Gastrocnemius medialis (tissue), 4 donors: ENCODE data around the gene AGO3. TPM values are rescaled to one million over a fixed set of nuclear protein-coding genes. Genes with fewer than 3 reads are reported as not detected.

Experiments
- ATAC-seq, 2 donors: fragments of 150-250 bp; one replicate each; pipeline ENCODE4 v1.9.1; 2016
- DNase-seq, 2 donors: peaks; one replicate each; pipeline ENCODE4 v3.0.0-alpha.2; 2019
- H3K27ac ChIP-seq, 4 donors: fragments of 200-600 bp; sonication (generic); 1 replicate in 1 of 4; 2 replicates in 3 of 4; pipeline ENCODE4 v1.5.1; 2016 to 2018; ENCODE audit warnings: mild to moderate bottlenecking in 2 of 4, moderate library complexity in 1 of 4
- H3K27me3 ChIP-seq, 3 donors: fragments of 200-600 bp; sonication (generic) in 2 of 3; 1 replicate in 1 of 3; 2 replicates in 2 of 3; pipeline versions ENCODE4 v1.5.1 to v1.6.0; 2016 to 2019; ENCODE audit warnings: mild to moderate bottlenecking in 1 of 3, moderate library complexity in 1 of 3
- H3K36me3 ChIP-seq, 2 donors: fragments of 200-600 bp; sonication (generic) in 1 of 2; one replicate each; pipeline ENCODE4 v1.5.1; 2017 to 2018
- H3K4me1 ChIP-seq, 2 donors: fragments of 200-600 bp; sonication (generic) in 1 of 2; one replicate each; pipeline ENCODE4 v1.5.1; 2016 to 2017; ENCODE audit warnings: mild to moderate bottlenecking in 2 of 2
- H3K4me3 ChIP-seq, 4 donors: fragments of 200-600 bp; sonication (generic) in 3 of 4; 1 replicate in 1 of 4; 2 replicates in 3 of 4; pipeline ENCODE4 v1.5.1; 2016 to 2019; ENCODE audit warnings: mild to moderate bottlenecking in 2 of 4
- H3K9me3 ChIP-seq, 3 donors: fragments of 200-600 bp; sonication (generic) in 2 of 3; 1 replicate in 1 of 3; 2 replicates in 2 of 3; pipeline ENCODE4 v1.5.1; 2016 to 2019
- CTCF ChIP-seq, 5 experiments: fragments of 450-650 bp in 3 of 5; fragments of 200-600 bp in 2 of 5; sonication (generic) in 2 of 5; IDR thresholded peaks in 4 of 5; conservative IDR thresholded peaks in 1 of 5; 1 replicate in 4 of 5; 2 replicates in 1 of 5; pipeline ENCODE4 v1.5.1; 2016 to 2019; ENCODE audit warnings: antibody characterized with exemption in 5 of 5, mild to moderate bottlenecking in 3 of 5, moderate library complexity in 3 of 5
- POLR2A ChIP-seq, 2 donors: fragments of 450-650 bp; IDR thresholded peaks; one replicate each; pipeline ENCODE4 v1.6.1; 2017; ENCODE audit warnings: antibody characterized with exemption in 2 of 2, mild to moderate bottlenecking in 2 of 2, moderate library complexity in 2 of 2
- in situ Hi-C, 4 donors: fragments of 200-750 bp; cut with MboI; loops; one replicate each; pipeline versions ENCODE4 v1.15.0 to v1.8.0; 2017; ENCODE audit warnings: low sequenced_read_pairs in 4 of 4
- intact Hi-C: fragments of 100-400 bp; cut with DNase I; formaldehyde crosslinking; loops from one replicate; pipeline ENCODE4 v1.15.1; 2023; ENCODE audit warnings: low total_unique reads
- total RNA-seq, 4 donors: library from RNA; depleted of rRNA; stranded (reverse); fragments of >200 nt; gene quantifications; one replicate each; pipeline versions ENCODE4 v1.1.0 to v1.2.3, GENCODE V29; 2016

Gene AGO3
- total RNA-seq, 4 donors from 2014 or later, result 12.8 to 18.8 (median 13.6) TPM

GRCh38 chr1:36101546-36101945 is 170.6 kb downstream of the AGO3 start:
- H3K36me3 ChIP-seq, result no peaks in the 10 kb centered on the region
- no peak for ATAC-seq
- H3K27me3 ChIP-seq, result no peaks in the 10 kb centered on the region
- intact Hi-C loops, result no loop called here
- no peak for TF ChIP-seq CTCF (IDR thresholded peaks at IDR 0.05 in 4 of 5, conservative IDR thresholded peaks at IDR 0.05 in 1 of 5)
- TF ChIP-seq POLR2A (IDR thresholded peaks at IDR 0.05), result no peak
- no peak for DNase-seq
- H3K27ac ChIP-seq, result no peak overlapping the region
- in situ Hi-C loops, result loop anchor here in 3 of 4 donors (5.0 to 10.0 kb wide), 4 partner anchors 83 to 323 kb away; no protein-coding TSS in a partner anchor
- H3K4me1 ChIP-seq, result no peaks in the 10 kb centered on the region
- H3K9me3 ChIP-seq, result no peaks in the 10 kb centered on the region
- no peak overlapping the region for H3K4me3 ChIP-seq

GRCh38 chr1:36106269-36106668 is 175.4 kb downstream of the AGO3 start:
- no peak for ATAC-seq
- H3K9me3 ChIP-seq, result no peaks in the 10 kb centered on the region
- H3K27me3 ChIP-seq, result no peaks in the 10 kb centered on the region
- intact Hi-C loops, result no loop called here
- H3K27ac ChIP-seq, result no peak overlapping the region
- no peaks in the 10 kb centered on the region for H3K4me1 ChIP-seq
- in situ Hi-C loops, result loop anchor here in 2 of 4 donors (10.0 kb wide), 3 partner anchors 79 to 319 kb away; no protein-coding TSS in a partner anchor
- H3K4me3 ChIP-seq, result no peak overlapping the region
- TF ChIP-seq POLR2A (IDR thresholded peaks at IDR 0.05) (no peak), CTCF (IDR thresholded peaks at IDR 0.05 in 4 of 5, conservative IDR thresholded peaks at IDR 0.05 in 1 of 5) (no peak)
- H3K36me3 ChIP-seq, result no peaks in the 10 kb centered on the region
- DNase-seq, result no peak

GRCh38 chr1:36107394-36107793 is 176.5 kb downstream of the AGO3 start:
- ATAC-seq, result no peak

GRCh38 chr1:36108314-36108713 is 177.4 kb downstream of the AGO3 start:
- Histone ChIP-seq H3K4me1 (no peaks in the 10 kb centered on the region), H3K36me3 (no peaks in the 10 kb centered on the region), H3K27me3 (no peaks in the 10 kb centered on the region), H3K4me3 (no peak overlapping the region), H3K27ac (no peak overlapping the region), H3K9me3 (no peaks in the 10 kb centered on the region)
- ATAC-seq (no peak), DNase-seq (no peak)
- in situ Hi-C loops (loop anchor here in 2 of 4 donors (10.0 kb wide), 3 partner anchors 76 to 316 kb away; no protein-coding TSS in a partner anchor), intact Hi-C loops (no loop called here)
- TF ChIP-seq POLR2A (IDR thresholded peaks at IDR 0.05) (no peak), CTCF (IDR thresholded peaks at IDR 0.05 in 4 of 5, conservative IDR thresholded peaks at IDR 0.05 in 1 of 5) (no peak)

More at GRCh38 chr1:36107394-36107793, 176.5 kb downstream of the AGO3 start:
- H3K4me1 ChIP-seq, result no peaks in the 10 kb centered on the region
- no peak for DNase-seq
- H3K27ac ChIP-seq, result no peak overlapping the region
- intact Hi-C loops (no loop called here), in situ Hi-C loops (loop anchor here in 2 of 4 donors (10.0 kb wide), 3 partner anchors 77 to 317 kb away; no protein-coding TSS in a partner anchor)
- H3K4me3 ChIP-seq, result no peak overlapping the region
- no peaks in the 10 kb centered on the region for H3K9me3 ChIP-seq
- no peaks in the 10 kb centered on the region for H3K27me3 ChIP-seq
- TF ChIP-seq CTCF (IDR thresholded peaks at IDR 0.05 in 4 of 5, conservative IDR thresholded peaks at IDR 0.05 in 1 of 5) (no peak), POLR2A (IDR thresholded peaks at IDR 0.05) (no peak)
- no peaks in the 10 kb centered on the region for H3K36me3 ChIP-seq
